GM21723 (cell line): ENCODE data around the gene KCNMB2.
"Not testable (repeated sequence)": the region's sequence is repeated elsewhere in the genome, so short reads cannot be mapped to it uniquely, and the experiment has no call there.

Source experiments
- ATAC-seq: cut with Tn5 transposase; IDR thresholded peaks from one replicate; pipeline ENCODE4 v1.9.1; 2021; ENCODE audit warnings: mild to moderate bottlenecking, moderate library complexity; ENCODE audit not compliant: unreplicated experiment

The KCNMB2 gene

DNA sequence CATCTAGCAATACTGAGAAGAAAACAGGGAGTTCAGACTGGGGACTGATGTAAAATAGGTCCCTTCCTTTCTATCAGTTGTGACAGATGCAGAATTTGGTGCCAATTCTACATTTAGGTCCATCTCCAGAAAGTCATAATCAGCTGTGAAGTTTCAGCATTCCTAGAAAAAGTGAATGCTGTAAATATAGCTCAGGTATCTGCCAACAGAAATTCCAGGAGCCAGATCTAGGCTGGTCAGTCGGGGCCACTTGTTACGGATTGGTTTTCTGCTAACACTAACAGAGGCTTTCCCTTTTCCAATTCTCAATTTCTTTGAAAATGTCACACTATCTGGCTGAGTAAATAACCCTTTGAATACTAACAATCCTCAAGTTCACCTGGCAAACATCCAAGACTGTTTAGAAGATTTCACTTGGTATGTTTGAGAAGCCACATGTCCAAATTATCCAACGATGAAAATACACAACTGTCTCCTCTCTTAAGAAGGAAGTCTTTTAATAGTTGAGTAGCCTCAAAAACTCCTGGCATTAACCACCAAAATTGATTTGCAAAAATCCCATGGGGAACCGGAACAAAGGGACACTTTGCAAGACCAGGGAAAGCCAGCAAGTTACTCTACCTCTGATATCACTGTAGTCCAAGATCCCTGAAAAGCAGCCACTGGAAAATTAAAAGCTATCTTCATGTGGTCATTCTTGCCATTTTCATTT, 313.1 kb downstream of the KCNMB2 start:
- no peak for ATAC-seq

DNA sequence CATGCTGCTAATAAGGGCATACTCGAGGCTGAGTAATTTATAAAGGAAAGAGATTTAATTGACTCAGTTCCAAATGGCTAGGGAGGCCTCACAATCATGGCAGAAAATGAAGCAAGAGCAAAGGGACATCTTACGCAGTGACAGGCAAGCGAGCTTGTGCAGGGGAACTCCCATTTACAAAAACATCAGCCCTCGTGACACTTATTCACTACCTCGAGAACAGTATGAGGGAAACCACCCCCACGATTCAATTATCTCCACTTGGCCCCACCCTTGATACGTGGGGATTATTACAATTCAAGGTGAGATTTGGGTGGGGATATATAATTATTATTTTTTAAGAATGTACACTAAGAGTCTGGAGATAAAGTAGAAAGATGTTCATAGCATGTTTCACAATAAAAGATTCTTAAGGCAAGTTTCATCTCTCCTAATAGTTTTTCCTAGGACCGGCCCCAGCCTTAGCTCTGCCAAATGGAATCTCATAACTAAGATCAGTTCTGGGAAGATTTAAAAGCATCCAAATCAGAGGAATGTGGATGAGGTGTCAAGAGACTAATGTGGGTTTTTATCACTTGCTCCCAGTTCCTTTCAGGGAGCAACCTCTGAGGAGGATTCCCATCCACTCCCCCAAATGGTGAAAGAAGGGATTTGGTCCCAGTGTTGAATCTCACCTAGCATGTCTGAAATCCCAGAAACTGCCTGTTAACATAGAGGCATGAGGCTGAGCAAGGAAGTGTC, 314.4 kb downstream of the KCNMB2 start:
- ATAC-seq = no peak

DNA sequence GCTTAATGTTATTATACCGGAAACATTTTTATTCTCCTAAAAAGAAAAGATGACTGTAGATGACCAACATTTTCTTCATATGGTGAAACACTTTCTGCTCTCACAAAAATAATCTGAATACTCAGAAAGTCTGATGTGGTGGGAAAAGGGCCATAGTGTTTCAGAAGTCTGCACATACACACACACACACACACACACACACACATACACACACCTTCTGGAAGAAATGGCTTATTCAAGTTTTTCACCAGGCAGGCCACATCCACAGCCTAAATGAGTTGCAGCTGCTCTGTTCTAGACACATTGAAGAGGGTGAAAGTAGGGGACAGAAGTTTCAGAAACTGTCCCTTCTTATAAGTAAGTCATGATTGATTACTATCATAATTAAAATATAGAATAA, 315.3 kb downstream of the KCNMB2 start:
- ATAC-seq = no peak

DNA sequence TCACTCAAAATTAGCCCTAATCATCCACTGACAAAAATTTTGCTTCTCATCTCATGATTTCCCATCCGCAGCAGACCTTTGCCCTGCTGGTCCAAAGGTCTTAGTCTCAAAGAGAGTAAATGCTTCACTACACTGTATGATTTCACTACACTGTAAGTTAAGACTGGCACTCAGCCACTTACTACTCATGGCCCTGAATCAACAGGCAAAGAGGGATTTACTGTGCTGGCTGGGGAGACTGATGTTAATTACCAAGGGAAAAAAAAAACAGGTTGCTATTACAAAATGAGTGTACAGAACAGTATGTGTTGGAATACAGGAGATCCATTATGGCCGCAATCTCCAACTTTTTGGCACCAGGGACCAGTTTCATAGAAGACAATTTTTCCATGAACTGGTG, 320.6 kb downstream of the KCNMB2 start:
- ATAC-seq = no peak

DNA sequence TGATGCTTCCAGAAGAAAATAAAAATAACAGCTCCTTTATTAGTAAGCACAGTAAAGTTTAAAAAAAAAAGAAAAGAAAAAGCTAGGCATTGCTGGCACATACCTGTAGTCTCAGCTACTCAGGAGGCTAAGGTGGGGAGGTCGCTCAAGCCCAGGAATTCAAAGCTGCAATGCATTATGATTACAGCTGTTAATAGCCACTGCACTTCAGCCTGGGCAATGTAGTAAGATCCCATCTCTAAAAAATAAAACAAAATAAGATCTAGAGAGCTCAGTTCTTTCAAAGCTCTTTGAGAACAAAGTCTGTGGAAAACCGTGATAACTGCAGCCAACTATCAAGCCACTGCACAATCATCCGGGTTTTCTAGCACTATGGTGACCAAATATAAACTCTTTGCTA, 323.1 kb downstream of the KCNMB2 start:
- no peak for ATAC-seq

DNA sequence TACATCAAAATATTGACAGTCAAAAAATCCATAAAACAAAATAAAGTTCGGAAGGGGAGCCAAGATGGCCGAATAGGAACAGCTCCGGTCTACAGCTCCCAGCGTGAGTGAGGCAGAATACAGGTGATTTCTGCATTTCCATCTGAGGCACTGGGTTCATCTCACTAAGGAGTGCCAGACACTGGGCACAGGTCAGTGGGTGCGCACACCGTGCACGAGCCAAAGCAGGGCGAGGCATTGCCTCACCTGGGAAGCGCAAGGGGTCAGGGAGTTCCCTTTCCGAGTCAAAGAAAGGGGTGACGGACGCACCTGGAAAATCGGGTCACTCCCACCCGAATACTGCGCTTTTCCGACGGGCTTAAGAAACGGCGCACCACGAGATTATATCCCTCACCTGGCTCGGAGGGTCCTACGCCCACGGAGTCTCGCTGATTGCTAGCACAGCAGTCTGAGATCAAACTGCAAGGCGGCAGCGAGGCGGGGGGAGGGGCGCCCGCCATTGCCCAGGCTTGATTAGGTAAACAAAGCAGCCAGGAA, 323.7 kb downstream of the KCNMB2 start:
- not testable (repeated sequence) for ATAC-seq

DNA sequence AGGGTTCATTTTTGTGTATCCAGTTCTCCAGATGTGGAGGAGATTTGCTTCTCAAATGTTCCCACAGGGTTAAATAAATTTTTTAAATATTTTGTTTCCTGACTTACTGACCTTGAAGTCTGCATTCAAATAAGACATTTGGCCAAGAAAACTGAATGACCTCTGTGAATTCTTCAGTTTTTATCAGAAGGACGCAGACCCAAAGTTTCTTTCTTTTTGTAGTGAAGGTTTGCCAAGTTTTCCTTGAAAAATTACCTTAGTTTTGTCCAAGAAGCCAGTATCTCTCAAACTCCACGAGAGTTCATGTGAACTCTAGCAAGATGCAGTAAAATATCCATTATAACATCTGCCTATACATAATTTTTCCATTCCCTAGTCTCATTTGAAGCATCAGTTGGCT, 332.4 kb downstream of the KCNMB2 start:
- no peak for ATAC-seq

DNA sequence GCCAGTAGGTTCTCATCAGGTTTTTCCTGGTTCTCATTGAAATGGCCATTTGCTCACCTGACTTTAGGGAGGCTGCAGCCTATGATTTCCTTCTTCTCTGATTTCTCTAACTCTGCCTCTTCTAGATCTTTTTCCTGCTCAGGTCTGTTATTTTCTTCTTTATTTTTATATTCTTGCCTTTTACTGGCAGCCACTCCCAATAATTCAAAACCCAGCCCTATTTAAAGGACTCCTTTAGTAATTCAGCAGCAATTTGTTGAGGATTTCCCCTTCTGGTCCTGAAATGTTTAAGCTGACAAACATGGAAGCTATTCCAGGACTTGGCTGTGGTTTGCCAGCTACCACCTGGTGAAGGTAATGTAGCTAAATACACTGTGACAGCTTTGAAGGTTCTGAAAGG, 333.8 kb downstream of the KCNMB2 start:
- ATAC-seq = no peak

DNA sequence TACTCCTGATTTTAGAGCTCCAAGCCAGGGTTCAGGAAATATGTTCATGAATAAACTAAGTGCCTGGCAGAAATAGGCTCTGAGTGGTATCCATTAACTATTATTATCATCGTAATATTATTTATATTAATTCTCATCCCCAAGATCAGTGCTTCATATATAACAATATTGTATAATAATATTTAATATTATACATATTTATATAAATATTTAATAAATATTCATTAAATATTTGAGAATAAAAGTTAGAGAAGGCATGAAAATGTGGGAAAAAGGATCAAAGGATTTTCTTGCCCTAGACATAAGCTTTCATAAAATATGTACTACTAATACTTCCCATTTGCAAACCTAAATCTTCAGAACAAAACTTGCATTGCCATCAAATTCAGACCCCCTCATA, 338.9 kb downstream of the KCNMB2 start:
- ATAC-seq = no peak

DNA sequence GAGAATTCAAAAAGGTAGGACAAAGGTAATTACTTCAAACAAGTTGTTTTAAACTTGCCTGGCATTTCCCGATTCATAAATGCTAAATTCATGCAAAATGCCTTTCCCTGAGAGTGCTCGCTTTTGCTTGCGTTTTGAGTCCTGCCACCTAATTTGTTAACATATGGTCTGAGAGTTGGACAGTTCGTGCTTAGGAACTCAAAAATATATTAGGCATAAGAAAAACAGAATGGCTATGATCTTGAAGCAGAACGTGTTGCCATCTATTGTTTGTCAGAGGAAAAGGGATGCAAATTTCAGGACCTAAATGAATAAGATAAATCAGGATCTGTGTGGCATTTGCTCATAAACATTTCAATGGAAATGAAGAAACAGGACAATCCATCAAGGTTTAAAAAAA, 339.6 kb downstream of the KCNMB2 start:
- no peak for ATAC-seq

DNA sequence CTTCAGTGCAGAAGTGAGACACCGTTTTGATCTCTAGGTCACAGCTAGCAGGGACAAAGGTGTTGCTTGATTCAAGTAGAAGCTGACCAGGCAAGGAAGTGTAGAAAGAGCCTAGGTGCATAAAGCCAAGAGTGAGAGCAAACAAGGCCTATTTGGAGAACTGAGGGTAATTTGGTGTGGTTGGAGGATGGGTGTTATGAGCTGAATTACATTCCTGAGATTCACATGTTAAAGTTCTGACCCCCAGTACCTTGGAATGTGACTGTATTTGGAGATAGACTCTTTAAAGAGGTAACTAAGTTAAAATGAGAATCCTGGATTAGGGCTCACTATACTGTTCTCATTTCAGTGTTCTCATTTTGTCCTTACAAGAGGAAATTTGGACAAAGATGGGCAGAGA, 344.0 kb downstream of the KCNMB2 start:
- no peak for ATAC-seq
